Adipocyte (in vitro differentiated cells): ENCODE measurements around the gene CLSTN3.

Experiments
- DNase-seq: peaks from one replicate; pipeline ENCODE4 v3.0.0-alpha.2; 2015; ENCODE audit warnings: low read depth
- H3K27me3 ChIP-seq: replicated peaks from 2 replicates; pipeline ENCODE4 v1.7.0; 2013; ENCODE audit warnings: mild to moderate bottlenecking, low read length, moderate library complexity; ENCODE audit not compliant: control insufficient read depth, insufficient read depth
- H3K36me3 ChIP-seq: 2 replicates; pipeline ENCODE4 v1.7.0; 2013; ENCODE audit warnings: low read length, mild to moderate bottlenecking, moderate library complexity; ENCODE audit not compliant: control insufficient read depth, insufficient read depth, severe bottlenecking
- H3K4me1 ChIP-seq: 2 replicates; pipeline ENCODE4 v1.7.0; 2013; ENCODE audit warnings: mild to moderate bottlenecking, low read length, moderate library complexity; ENCODE audit not compliant: control insufficient read depth, insufficient read depth
- H3K4me3 ChIP-seq: 2 replicates; pipeline ENCODE4 v1.7.0; 2013; ENCODE audit warnings: mild to moderate bottlenecking, low read length, moderate library complexity
- H3K9ac ChIP-seq: 2 replicates; pipeline ENCODE4 v1.7.0; 2013; ENCODE audit warnings: mild to moderate bottlenecking, low read length, moderate library complexity
- H3K9me3 ChIP-seq: 2 replicates; pipeline ENCODE4 v1.7.0; 2013; ENCODE audit warnings: mild to moderate bottlenecking, low read length, moderate library complexity; ENCODE audit not compliant: control insufficient read depth

The CLSTN3 gene

DNA sequence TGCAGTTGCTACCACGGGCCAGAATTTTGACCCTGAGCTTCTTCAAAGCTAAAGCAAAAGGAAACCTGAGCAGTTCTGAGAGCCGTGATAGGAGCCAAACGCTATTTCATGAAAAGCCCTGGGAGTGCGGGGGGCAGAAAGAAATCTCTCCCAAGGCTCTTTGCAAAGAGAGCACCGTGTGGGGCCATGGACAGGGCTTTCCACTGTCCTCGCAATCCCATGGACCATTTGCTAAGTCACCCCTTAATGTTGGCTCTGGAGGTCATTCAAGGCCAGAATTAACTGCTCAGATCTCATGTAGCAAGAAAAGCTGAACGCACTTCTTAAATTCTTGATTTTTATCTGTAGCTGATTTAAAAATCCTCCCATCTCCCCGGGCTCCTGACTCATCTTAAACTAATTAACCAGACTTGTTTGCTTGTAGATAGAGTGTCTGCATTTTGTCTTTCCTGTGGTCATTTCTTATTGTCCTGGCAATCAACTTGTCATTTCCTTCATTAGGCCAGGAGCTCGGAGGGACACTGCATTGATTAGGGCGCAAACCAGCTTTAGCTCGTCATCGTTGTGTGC is 24.8 kb downstream of the CLSTN3 start:
- H3K9ac ChIP-seq = no peak overlapping the region
- peak; percentile 31 for DNase-seq
- no peaks in the 10 kb centered on the region for H3K27me3 ChIP-seq
- H3K36me3 ChIP-seq = peaks cover 32% of the 10 kb centered on the region
- H3K9me3 ChIP-seq = no peaks in the 10 kb centered on the region
- H3K4me1 ChIP-seq = peaks cover 46% of the 10 kb centered on the region
- no peak overlapping the region for H3K4me3 ChIP-seq

DNA sequence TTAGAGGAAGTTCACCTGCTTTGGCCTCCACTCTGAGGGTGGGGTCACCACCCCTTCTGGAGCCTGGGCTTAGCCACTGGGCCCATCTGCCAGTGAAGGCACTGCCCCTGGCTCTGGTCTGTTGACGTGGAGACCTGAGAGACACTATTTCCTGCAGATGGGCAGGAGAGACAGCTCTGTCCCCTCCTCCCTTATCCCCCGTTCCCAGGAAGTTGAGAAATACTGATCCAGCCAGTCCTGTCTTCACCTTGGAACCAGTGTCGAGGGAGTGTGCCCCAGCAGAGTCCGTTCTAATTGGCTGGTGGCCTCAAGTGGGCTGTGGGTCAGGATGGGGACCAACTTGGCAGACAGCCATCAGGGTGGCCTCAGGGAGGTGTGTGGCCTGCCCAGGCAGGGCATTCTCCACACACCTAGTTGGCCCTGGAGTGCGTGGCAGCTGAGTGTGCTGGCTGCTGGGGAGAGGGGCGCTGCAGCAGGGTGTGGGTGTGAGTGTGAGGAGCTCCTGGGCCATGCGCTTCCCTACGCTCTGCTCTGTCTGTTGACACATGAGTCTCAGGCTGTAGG is 25.4 kb downstream of the CLSTN3 start:
- Histone ChIP-seq H3K9me3 (no peaks in the 10 kb centered on the region), H3K4me3 (no peak overlapping the region), H3K36me3 (peaks cover 28% of the 10 kb centered on the region), H3K27me3 (no peaks in the 10 kb centered on the region), H3K9ac (no peak overlapping the region), H3K4me1 (peaks cover 46% of the 10 kb centered on the region)
- no peak for DNase-seq

GRCh38 chr12:7156259-7157197 is 26.4 kb downstream of the CLSTN3 start:
- Histone ChIP-seq H3K9ac (no peak overlapping the region), H3K4me3 (no peak overlapping the region), H3K36me3 (peaks cover 20% of the 10 kb centered on the region), H3K9me3 (no peaks in the 10 kb centered on the region), H3K4me1 (peaks cover 48% of the 10 kb centered on the region), H3K27me3 (no peaks in the 10 kb centered on the region)
- no peak for DNase-seq

- DNase-seq = no peak
- no peak overlapping the region for H3K4me3 ChIP-seq
- no peaks in the 10 kb centered on the region for H3K27me3 ChIP-seq
- no peaks in the 10 kb centered on the region for H3K9me3 ChIP-seq
- H3K36me3 ChIP-seq = peaks cover 20% of the 10 kb centered on the region
- peaks cover 48% of the 10 kb centered on the region for H3K4me1 ChIP-seq
- no peak overlapping the region for H3K9ac ChIP-seq
Observed at GRCh38 chr12:7157391-7157790, 27.2 kb downstream of the CLSTN3 start.

DNA sequence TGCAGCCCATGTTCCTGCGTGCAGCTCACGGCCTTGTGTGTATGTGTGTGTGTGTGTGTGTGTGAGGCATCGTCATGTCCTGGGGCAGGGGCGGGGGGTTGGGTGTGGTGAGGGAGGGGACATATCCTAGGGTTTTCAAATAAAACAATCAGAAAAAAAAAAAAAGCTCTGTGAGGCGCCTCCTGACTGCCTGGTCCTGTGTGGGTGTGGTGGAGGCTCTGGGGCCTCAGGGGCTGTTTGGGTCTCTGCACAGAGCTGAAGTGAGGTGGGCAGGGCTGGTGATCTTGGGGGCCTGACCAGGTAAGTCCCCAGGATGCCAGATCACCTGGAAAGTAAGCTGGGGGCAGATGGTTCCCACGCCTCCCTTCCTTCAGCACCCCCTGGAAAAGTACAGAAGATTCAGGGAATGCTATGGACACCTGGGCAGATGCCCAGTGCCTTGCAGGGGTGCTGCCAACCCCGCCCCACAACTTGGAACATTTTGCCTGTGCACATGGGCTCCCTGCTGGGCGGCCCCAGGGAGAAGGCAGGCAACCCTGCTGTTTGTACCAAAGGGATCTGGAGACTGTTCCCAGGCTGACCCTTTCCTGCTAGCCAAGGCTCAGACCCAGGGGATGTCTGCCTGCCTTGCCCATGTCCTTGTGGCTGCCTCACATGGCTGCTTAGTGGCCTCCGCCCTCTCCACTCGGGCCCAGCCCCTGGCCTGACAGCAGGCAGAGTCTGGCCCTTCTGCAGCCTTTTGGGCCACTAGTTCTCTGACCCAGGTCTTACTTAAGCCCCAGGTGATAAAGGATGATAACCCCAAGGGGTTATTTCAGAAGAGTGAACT is 28.8 kb downstream of the CLSTN3 start:
- H3K9me3 ChIP-seq = no peaks in the 10 kb centered on the region
- no peak overlapping the region for H3K4me3 ChIP-seq
- H3K4me1 ChIP-seq = peaks cover 37% of the 10 kb centered on the region
- DNase-seq = no peak
- peaks cover 14% of the 10 kb centered on the region for H3K27me3 ChIP-seq
- no peak overlapping the region for H3K9ac ChIP-seq
- H3K36me3 ChIP-seq = peaks cover 8% of the 10 kb centered on the region

- H3K36me3 ChIP-seq = no peaks in the 10 kb centered on the region
- no peak overlapping the region for H3K4me3 ChIP-seq
- DNase-seq = no peak
- no peak overlapping the region for H3K9ac ChIP-seq
- H3K27me3 ChIP-seq = peaks cover 22% of the 10 kb centered on the region
- H3K9me3 ChIP-seq = peaks cover under 1% of the 10 kb centered on the region
- peaks cover 33% of the 10 kb centered on the region for H3K4me1 ChIP-seq
Observed at GRCh38 chr12:7160183-7160582, 30.0 kb downstream of the CLSTN3 start.

- DNase-seq = no peak
- H3K27me3 ChIP-seq = peaks cover 24% of the 10 kb centered on the region
- H3K4me1 ChIP-seq = peaks cover 28% of the 10 kb centered on the region
- peaks cover 5% of the 10 kb centered on the region for H3K9me3 ChIP-seq
- H3K4me3 ChIP-seq = no peak overlapping the region
- H3K9ac ChIP-seq = no peak overlapping the region
- no peaks in the 10 kb centered on the region for H3K36me3 ChIP-seq
Observed at GRCh38 chr12:7161327-7161726, 31.2 kb downstream of the CLSTN3 start.

DNA sequence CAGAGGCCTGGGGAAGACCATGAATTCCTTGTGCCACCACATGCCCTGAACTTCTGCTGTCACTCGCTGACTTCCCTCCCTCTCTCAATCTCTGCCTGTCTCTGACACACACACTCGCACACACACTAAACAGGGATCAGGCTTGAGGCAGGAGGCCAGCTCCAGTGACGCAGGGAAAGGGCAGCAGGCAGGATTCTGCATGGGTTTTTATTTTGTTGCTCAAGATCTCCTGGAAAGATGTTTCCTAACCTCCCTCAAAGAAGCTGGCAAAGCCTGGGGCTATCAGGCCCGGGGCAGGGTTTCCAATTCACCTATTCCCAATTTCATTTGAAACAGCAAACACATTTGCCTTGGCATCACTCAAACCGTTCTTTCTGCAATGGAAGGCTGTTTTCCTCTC is 31.6 kb downstream of the CLSTN3 start:
- peak; percentile 90 for DNase-seq
- Histone ChIP-seq H3K36me3 (no peaks in the 10 kb centered on the region), H3K4me3 (no peak overlapping the region), H3K27me3 (peaks cover 24% of the 10 kb centered on the region), H3K9ac (no peak overlapping the region), H3K4me1 (peaks cover 28% of the 10 kb centered on the region), H3K9me3 (peaks cover 10% of the 10 kb centered on the region)

DNA sequence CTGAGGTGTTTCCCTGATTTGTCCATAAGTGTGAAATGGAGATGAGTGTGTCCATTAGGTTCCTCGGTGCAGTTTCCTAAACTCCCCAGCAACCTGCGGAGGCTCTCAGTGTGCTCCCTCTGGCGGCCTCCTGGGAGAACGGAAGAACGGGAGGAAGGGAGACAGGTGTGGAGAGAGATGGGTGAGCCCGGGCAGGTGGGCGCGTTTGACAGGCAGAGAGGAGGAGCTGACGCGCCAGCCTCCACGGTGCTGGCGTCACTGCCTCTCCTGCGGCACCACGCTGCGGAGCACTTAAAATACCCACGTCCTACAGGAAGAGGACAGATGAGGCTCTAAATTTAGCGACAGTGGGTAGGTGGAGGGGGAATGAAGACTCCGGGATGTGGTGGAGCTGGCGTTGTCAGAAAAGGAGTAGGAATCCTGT is 32.5 kb downstream of the CLSTN3 start:
- peaks cover 24% of the 10 kb centered on the region for H3K27me3 ChIP-seq
- peak; percentile 43 for DNase-seq
- no peak overlapping the region for H3K4me3 ChIP-seq
- H3K4me1 ChIP-seq = peaks cover 28% of the 10 kb centered on the region
- H3K36me3 ChIP-seq = no peaks in the 10 kb centered on the region
- H3K9me3 ChIP-seq = peaks cover 17% of the 10 kb centered on the region
- no peak overlapping the region for H3K9ac ChIP-seq

- H3K9ac ChIP-seq = no peak overlapping the region
- peaks cover 5% of the 10 kb centered on the region for H3K27me3 ChIP-seq
- H3K9me3 ChIP-seq = peaks cover 67% of the 10 kb centered on the region
- H3K36me3 ChIP-seq = no peaks in the 10 kb centered on the region
- no peaks in the 10 kb centered on the region for H3K4me1 ChIP-seq
- H3K4me3 ChIP-seq = no peak overlapping the region
- DNase-seq = no peak
Observed at GRCh38 chr12:7169951-7170350, 39.8 kb downstream of the CLSTN3 start.

DNA sequence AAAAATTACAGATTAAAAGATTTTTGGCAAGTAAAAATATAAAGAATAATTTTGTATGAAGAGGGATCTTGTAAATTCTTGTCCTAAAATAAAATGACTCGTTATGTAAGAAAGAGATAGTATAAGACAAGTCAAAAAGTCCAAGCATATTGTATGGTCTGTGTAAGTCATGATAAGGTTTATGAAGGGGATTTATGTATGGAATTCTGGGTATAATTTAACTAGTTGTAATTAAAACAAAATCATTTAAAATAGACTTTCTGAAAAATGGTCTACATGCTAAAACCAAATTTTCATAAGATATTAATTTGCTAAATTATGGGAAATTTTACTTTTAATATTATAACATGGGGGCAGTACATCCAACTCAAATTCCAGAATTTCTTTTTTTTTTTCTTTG is 41.7 kb downstream of the CLSTN3 start:
- Histone ChIP-seq H3K36me3 (no peaks in the 10 kb centered on the region), H3K27me3 (no peaks in the 10 kb centered on the region), H3K4me1 (no peaks in the 10 kb centered on the region), H3K9ac (no peak overlapping the region), H3K9me3 (peaks cover 61% of the 10 kb centered on the region), H3K4me3 (no peak overlapping the region)
- no peak for DNase-seq
